H9 (cell line): ENCODE results near the gene ERC2. TPM values are rescaled to one million over a fixed set of nuclear protein-coding genes. Genes with fewer than 3 reads are reported as not detected.

ENCODE experiments used
- DNase-seq: peaks from one replicate; pipeline ENCODE4 v3.0.0-alpha.2; 2017
- H2AFZ ChIP-seq: one replicate; pipeline ENCODE4 v1.6.1; 2013; ENCODE audit warnings: mild to moderate bottlenecking, low read length, control low read depth, moderate library complexity
- H2AK5ac ChIP-seq: 2 replicates; pipeline ENCODE4 v1.6.1; 2013; ENCODE audit warnings: low read length, control low read depth, mixed read lengths; ENCODE audit not compliant: insufficient read length
- H2BK120ac ChIP-seq: one replicate; pipeline ENCODE4 v1.6.1; 2013; ENCODE audit warnings: low read depth, mild to moderate bottlenecking, low read length, control low read depth, inconsistent platforms; ENCODE audit not compliant: poor library complexity, severe bottlenecking
- H2BK12ac ChIP-seq: 2 replicates; pipeline ENCODE4 v1.6.1; 2013; ENCODE audit warnings: low read length, control low read depth, mixed read lengths, low read depth; ENCODE audit not compliant: insufficient read length
- H2BK15ac ChIP-seq: 2 replicates; pipeline ENCODE4 v1.6.1; 2013; ENCODE audit warnings: low read depth, low read length, control low read depth
- H2BK20ac ChIP-seq: one replicate; pipeline ENCODE4 v1.6.1; 2013; ENCODE audit warnings: low read depth, mild to moderate bottlenecking, low read length, control low read depth, inconsistent platforms; ENCODE audit not compliant: poor library complexity, severe bottlenecking
- H2BK5ac ChIP-seq: 2 replicates; pipeline ENCODE4 v1.6.1; 2013; ENCODE audit warnings: low read length, control low read depth, mixed read lengths; ENCODE audit not compliant: insufficient read length
- H3K14ac ChIP-seq: 2 replicates; pipeline ENCODE4 v1.6.1; 2013; ENCODE audit warnings: low read length, control low read depth; ENCODE audit not compliant: insufficient read depth
- H3K18ac ChIP-seq: 2 replicates; pipeline ENCODE4 v1.6.1; 2013; ENCODE audit warnings: low read depth, mild to moderate bottlenecking, mixed read lengths, low read length, control low read depth; ENCODE audit not compliant: insufficient read length
- H3K23ac ChIP-seq: 2 replicates; pipeline ENCODE4 v1.6.1; 2013; ENCODE audit warnings: low read length, control low read depth, mixed read lengths, low read depth; ENCODE audit not compliant: insufficient read length
- H3K23me2 ChIP-seq: 2 replicates; pipeline ENCODE4 v1.6.1; 2013; ENCODE audit warnings: low read depth, mild to moderate bottlenecking, mixed read lengths, low read length, control low read depth; ENCODE audit not compliant: insufficient read length, poor library complexity, severe bottlenecking
- H3K27ac ChIP-seq: 2 replicates; pipeline ENCODE4 v1.5.1; 2013; ENCODE audit warnings: low read length, control low read depth, mixed read lengths, low read depth; ENCODE audit not compliant: insufficient read length
- H3K27me3 ChIP-seq: 2 replicates; pipeline ENCODE4 v1.6.1; 2013; ENCODE audit warnings: low read length, control low read depth, inconsistent platforms; ENCODE audit not compliant: insufficient read depth
- H3K4ac ChIP-seq: 2 replicates; pipeline ENCODE4 v1.6.1; 2013; ENCODE audit warnings: low read depth, mild to moderate bottlenecking, control low read depth, inconsistent platforms, low read length, moderate library complexity
- H3K4me1 ChIP-seq: 2 replicates; pipeline ENCODE4 v1.6.1; 2013; ENCODE audit warnings: low read length, control low read depth, inconsistent platforms; ENCODE audit not compliant: insufficient read depth
- H3K4me2 ChIP-seq: 2 replicates; pipeline ENCODE4 v1.6.1; 2013; ENCODE audit warnings: low read length, control low read depth, mixed read lengths; ENCODE audit not compliant: insufficient read length, insufficient read depth
- H3K56ac ChIP-seq: 2 replicates; pipeline ENCODE4 v1.6.1; 2013; ENCODE audit warnings: low read depth, mild to moderate bottlenecking, mixed read lengths, low read length, control low read depth; ENCODE audit not compliant: insufficient read length
- H3K79me1 ChIP-seq: 2 replicates; pipeline ENCODE4 v1.6.1; 2013; ENCODE audit warnings: low read depth, mild to moderate bottlenecking, moderate library complexity, low read length, control low read depth, inconsistent platforms; ENCODE audit not compliant: insufficient read depth, poor library complexity, severe bottlenecking
- H3K79me2 ChIP-seq: 2 replicates; pipeline ENCODE4 v1.6.1; 2013; ENCODE audit warnings: low read length, control low read depth, inconsistent platforms; ENCODE audit not compliant: insufficient read depth
- H3K9ac ChIP-seq: 2 replicates; pipeline ENCODE4 v1.6.1; 2013; ENCODE audit warnings: low read length, control low read depth, mixed read lengths; ENCODE audit not compliant: insufficient read length; ENCODE audit errors: extremely low read depth
- H3K9me3 ChIP-seq: one replicate; pipeline ENCODE4 v1.6.1; 2013; ENCODE audit warnings: low read depth, low read length, inconsistent platforms; ENCODE audit not compliant: control insufficient read depth
- H3T11ph ChIP-seq: one replicate; pipeline ENCODE4 v1.6.1; 2013; ENCODE audit warnings: mild to moderate bottlenecking, low read length, control low read depth, inconsistent platforms
- H4K20me1 ChIP-seq: one replicate; pipeline ENCODE4 v1.6.1; 2013; ENCODE audit not compliant: control insufficient read depth, insufficient read length, insufficient read depth
- H4K5ac ChIP-seq: 2 replicates; pipeline ENCODE4 v1.6.1; 2013; ENCODE audit warnings: low read depth, mild to moderate bottlenecking, mixed read lengths, low read length, control low read depth; ENCODE audit not compliant: insufficient read length
- H4K8ac ChIP-seq: replicated peaks from 2 replicates; pipeline ENCODE4 v1.6.1; 2013; ENCODE audit warnings: low read length, control low read depth, mixed read lengths, low read depth; ENCODE audit not compliant: insufficient read length
- H4K91ac ChIP-seq: 2 replicates; pipeline ENCODE4 v1.6.1; 2013; ENCODE audit warnings: low read depth, mild to moderate bottlenecking, moderate library complexity, mixed read lengths, low read length, control low read depth; ENCODE audit not compliant: insufficient read length
- H3K27ac Mint-ChIP-seq, 3 experiments: 2 replicates in 2 of 3; 3 replicates in 1 of 3; pipeline ENCODE4 v1.8.0; 2020 to 2021; ENCODE audit warnings: mixed read lengths in 3 of 3, mild to moderate bottlenecking in 1 of 3, moderate library complexity in 1 of 3
- H3K27me3 Mint-ChIP-seq: 2 replicates; pipeline ENCODE4 v1.8.0; 2021; ENCODE audit warnings: low read depth, mild to moderate bottlenecking, moderate library complexity, mixed read lengths
- H3K36me3 Mint-ChIP-seq, 3 experiments: 2 replicates in 2 of 3; 3 replicates in 1 of 3; pipeline ENCODE4 v1.8.0; 2020 to 2021; ENCODE audit warnings: low read depth in 3 of 3, mixed read lengths in 3 of 3; ENCODE audit not compliant: insufficient read depth in 1 of 3
- H3K4me1 Mint-ChIP-seq, 2 experiments: 2 replicates each; pipeline ENCODE4 v1.8.0; 2020; ENCODE audit warnings: mixed read lengths in 2 of 2
- H3K4me3 Mint-ChIP-seq, 2 experiments: 2 replicates in 1 of 2; 3 replicates in 1 of 2; pipeline ENCODE4 v1.8.0; 2020 to 2021; ENCODE audit warnings: mild to moderate bottlenecking in 2 of 2, mixed read lengths in 2 of 2, moderate library complexity in 1 of 2
- H3K9me3 Mint-ChIP-seq, 2 experiments: 2 replicates in 1 of 2; 3 replicates in 1 of 2; pipeline ENCODE4 v1.8.0; 2020; ENCODE audit warnings: mild to moderate bottlenecking in 2 of 2, mixed read lengths in 2 of 2, moderate library complexity in 1 of 2
- CTCF ChIP-seq: fragments of 200-600 bp; sonication (generic); conservative IDR thresholded peaks from 3 replicates; pipeline ENCODE4 v1.8.0; 2021; ENCODE audit warnings: antibody characterized with exemption, mild to moderate bottlenecking
- WGBS: extraction: QIAGEN DNeasy Blood & Tissue Kit; methylation state at CpG from one replicate; pipeline ENCODE4 v1.1.7; 2013; ENCODE audit warnings: missing lambda C conversion rate, low lambda C conversion rate, mixed read lengths; ENCODE audit not compliant: insufficient read length; ENCODE audit errors: extremely low coverage; 5-methylcytosine and 5-hydroxymethylcytosine counted together
- total RNA-seq: library from RNA; stranded (reverse); gene quantifications from 2 replicates; pipeline ENCODE4 v1.2.1, GENCODE V29; 2021

The ERC2 gene
- total RNA-seq, 1 experiment from 2014 or later = 15.4 TPM

- no peak overlapping the region for H4K91ac ChIP-seq
- peaks cover 10 to 17% of the 10 kb centered on the region in 2 experiments for H3K4me1 Mint-ChIP-seq
- H4K5ac ChIP-seq = no peak overlapping the region
- no peak overlapping the region for H4K8ac ChIP-seq
- no peaks in the 10 kb centered on the region for H3K27me3 ChIP-seq
- H3K9me3 ChIP-seq = no peaks in the 10 kb centered on the region
- H3K79me1 ChIP-seq = no peaks in the 10 kb centered on the region
- H3K79me2 ChIP-seq = no peaks in the 10 kb centered on the region
- H3T11ph ChIP-seq = no peak overlapping the region
- no peak overlapping the region for H3K27ac Mint-ChIP-seq
- no peak overlapping the region for H3K18ac ChIP-seq
- no peaks in the 10 kb centered on the region for H4K20me1 ChIP-seq
- no CpG with 5 or more reads among the region's 2 CpGs for WGBS
- no peak overlapping the region for H2BK15ac ChIP-seq
- H2BK120ac ChIP-seq = no peak overlapping the region
- H3K14ac ChIP-seq = no peak overlapping the region
- H3K23me2 ChIP-seq = no peaks in the 10 kb centered on the region
- no peak overlapping the region for H3K4me2 ChIP-seq
- H2BK20ac ChIP-seq = no peak overlapping the region
- no peaks in the 10 kb centered on the region for H3K27me3 Mint-ChIP-seq
- no peak overlapping the region for H3K56ac ChIP-seq
- DNase-seq = no peak
- H2BK5ac ChIP-seq = no peak overlapping the region
- H3K9ac ChIP-seq = no peak overlapping the region
- no peak overlapping the region for H2AK5ac ChIP-seq
- no peak overlapping the region for H3K27ac ChIP-seq
- no peaks in the 10 kb centered on the region for H3K36me3 Mint-ChIP-seq
- no peaks in the 10 kb centered on the region for H3K4me1 ChIP-seq
- no peak overlapping the region for H2AFZ ChIP-seq
- no peak overlapping the region for H3K4ac ChIP-seq
- H3K9me3 Mint-ChIP-seq = no peaks in the 10 kb centered on the region
- H3K4me3 Mint-ChIP-seq = no peak overlapping the region
- no peak overlapping the region for H3K23ac ChIP-seq
- H2BK12ac ChIP-seq = no peak overlapping the region
- TF ChIP-seq CTCF = no peak
Measured at GRCh38 chr3:55771503-55771902, 696.8 kb downstream of the ERC2 start.
